ENCODE measurements around the gene CHRND. TPM values are rescaled to one million over a fixed set of nuclear protein-coding genes. Genes with fewer than 3 reads are reported as not detected.

Gene CHRND
- total RNA-seq, 1 experiment from 2014 or later = not detected

DNA sequence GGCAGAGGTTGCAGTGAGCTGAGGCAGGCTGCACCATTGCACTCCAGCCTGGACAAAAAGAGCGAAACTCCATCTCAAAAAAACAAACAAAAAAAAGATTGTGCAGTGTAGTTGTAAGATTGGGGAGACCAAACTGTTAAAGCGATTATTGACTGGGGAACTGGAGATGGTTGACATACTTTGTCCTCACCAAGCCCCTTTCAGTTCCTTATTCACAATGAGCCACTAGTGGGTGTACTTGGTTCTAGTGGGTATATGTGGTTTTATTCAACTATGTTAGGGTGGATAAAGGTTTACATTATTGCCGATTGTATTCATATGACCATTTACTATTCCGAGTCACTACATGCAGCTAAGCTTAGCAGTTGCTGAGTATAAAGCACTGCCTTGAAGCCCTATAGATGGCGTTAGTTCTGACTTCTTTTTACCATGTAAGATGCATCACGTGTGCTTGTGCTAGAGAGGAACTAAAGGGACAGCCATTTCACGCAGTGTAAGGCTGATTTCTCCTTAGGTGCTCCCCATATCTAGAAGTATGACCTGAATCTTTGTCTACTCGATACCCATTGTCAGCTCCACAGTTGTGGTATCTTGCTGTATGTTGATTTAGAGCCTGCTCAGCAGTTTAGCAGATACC is 36.7 kb downstream of the CHRND start:
- no peaks in the 10 kb centered on the region for H3K4me1 ChIP-seq (replicated peaks; ENCODE audit: insufficient read depth)
- intact Hi-C loops (cut with micrococcal nuclease; ENCODE audit: unreplicated experiment) = no loop called here
- 0 out of 2 replicates have a peak, but pooled peaks cover 6% of the 10 kb centered on the region for H4K20me1 ChIP-seq (ENCODE audit: insufficient read depth)
- no peak for DNase-seq
- H3K9me2 ChIP-seq (ENCODE audit: insufficient read depth) = no peaks in the 10 kb centered on the region
- BruUV-seq (replicated peaks) = no TSS peak
- H3K27me3 ChIP-seq (ENCODE audit: insufficient read depth, low read depth) = no peaks in the 10 kb centered on the region
- ChIA-PET CTCF (no interaction called here), POLR2A (ENCODE audit: unreplicated experiment) (no interaction called here)
- no peak overlapping the region for H2AFZ ChIP-seq
- TF ChIP-seq EZH2 (IDR thresholded peaks at IDR 0.05; ENCODE audit: low read depth) = no peak
- TF ChIP-seq CTCF (conservative IDR thresholded peaks at IDR 0.05) = no peak
- no peak overlapping the region for H3K4me2 ChIP-seq
- H3K27ac ChIP-seq = no peak overlapping the region
- peaks cover 17% of the 10 kb centered on the region for H3K36me3 ChIP-seq (ENCODE audit: low read depth)
- no peaks in the 10 kb centered on the region for H3K9me3 ChIP-seq (ENCODE audit: insufficient read depth, low read depth)
- no peak overlapping the region for H3K4me3 ChIP-seq
- no peaks in the 10 kb centered on the region for H3K79me2 ChIP-seq (ENCODE audit: low read depth)
- H3F3A ChIP-seq (ENCODE audit: insufficient read depth, low read depth) = 0 out of 2 replicates have a peak, but pooled peaks cover 7% of the 10 kb centered on the region

GRCh38 chr2:232563580-232563979 is 37.6 kb downstream of the CHRND start:
- CTCF ChIA-PET = no interaction called here
- Histone ChIP-seq H3K4me1 (replicated peaks; ENCODE audit: insufficient read depth) (no peaks in the 10 kb centered on the region), H2AFZ (no peak overlapping the region), H3K9me3 (ENCODE audit: insufficient read depth, low read depth) (no peaks in the 10 kb centered on the region), H3K4me2 (no peak overlapping the region), H3K9me2 (ENCODE audit: insufficient read depth) (no peaks in the 10 kb centered on the region), H3K4me3 (no peak overlapping the region), H4K20me1 (ENCODE audit: insufficient read depth) (0 out of 2 replicates have a peak, but pooled peaks cover 6% of the 10 kb centered on the region), H3F3A (ENCODE audit: insufficient read depth, low read depth) (0 out of 2 replicates have a peak, but pooled peaks cover 5% of the 10 kb centered on the region), H3K79me2 (ENCODE audit: low read depth) (no peaks in the 10 kb centered on the region), H3K27ac (no peak overlapping the region), H3K27me3 (ENCODE audit: insufficient read depth, low read depth) (no peaks in the 10 kb centered on the region), H3K36me3 (ENCODE audit: low read depth) (peaks cover 21% of the 10 kb centered on the region)
- no TSS peak for BruUV-seq (replicated peaks)
- intact Hi-C loops (cut with micrococcal nuclease; ENCODE audit: unreplicated experiment) = no loop called here
- DNase-seq = no peak
- POLR2A ChIA-PET (ENCODE audit: unreplicated experiment) = no interaction called here
- TF ChIP-seq EZH2 (IDR thresholded peaks at IDR 0.05; ENCODE audit: low read depth) (no peak), CTCF (conservative IDR thresholded peaks at IDR 0.05) (no peak)

GRCh38 chr2:232567721-232568120 is 41.8 kb downstream of the CHRND start:
- no peak overlapping the region for H3K27ac ChIP-seq
- POLR2A ChIA-PET (ENCODE audit: unreplicated experiment) = no interaction called here

More at GRCh38 chr2:232567721-232568120, 41.8 kb downstream of the CHRND start:
- DNase-seq = no peak
- Histone ChIP-seq H3K9me3 (ENCODE audit: insufficient read depth, low read depth) (no peaks in the 10 kb centered on the region), H4K20me1 (ENCODE audit: insufficient read depth) (no peaks in the 10 kb centered on the region), H3K79me2 (ENCODE audit: low read depth) (no peaks in the 10 kb centered on the region), H3K9me2 (ENCODE audit: insufficient read depth) (no peaks in the 10 kb centered on the region), H3K27me3 (ENCODE audit: insufficient read depth, low read depth) (no peaks in the 10 kb centered on the region), H3K4me3 (no peak overlapping the region), H3F3A (ENCODE audit: insufficient read depth, low read depth) (no peaks in the 10 kb centered on the region), H2AFZ (no peak overlapping the region), H3K4me1 (replicated peaks; ENCODE audit: insufficient read depth) (no peaks in the 10 kb centered on the region), H3K36me3 (ENCODE audit: low read depth) (peaks cover 24% of the 10 kb centered on the region), H3K4me2 (no peak overlapping the region)
- no TSS peak for BruUV-seq (replicated peaks)
- TF ChIP-seq EZH2 (IDR thresholded peaks at IDR 0.05; ENCODE audit: low read depth) (no peak), CTCF (conservative IDR thresholded peaks at IDR 0.05) (no peak)
- CTCF ChIA-PET = no interaction called here
- intact Hi-C loops (cut with micrococcal nuclease; ENCODE audit: unreplicated experiment) = no loop called here

Measured in PC-9 (cell line).